CD4-positive, alpha-beta T cell treated with Interferon gamma for 1 hour (primary cell): ENCODE data around the gene RNASEH1.

Experiments
- DNase-seq: peaks from one replicate; pipeline ENCODE4 v3.0.0-alpha.2; 2020

RNASEH1 gene

DNA sequence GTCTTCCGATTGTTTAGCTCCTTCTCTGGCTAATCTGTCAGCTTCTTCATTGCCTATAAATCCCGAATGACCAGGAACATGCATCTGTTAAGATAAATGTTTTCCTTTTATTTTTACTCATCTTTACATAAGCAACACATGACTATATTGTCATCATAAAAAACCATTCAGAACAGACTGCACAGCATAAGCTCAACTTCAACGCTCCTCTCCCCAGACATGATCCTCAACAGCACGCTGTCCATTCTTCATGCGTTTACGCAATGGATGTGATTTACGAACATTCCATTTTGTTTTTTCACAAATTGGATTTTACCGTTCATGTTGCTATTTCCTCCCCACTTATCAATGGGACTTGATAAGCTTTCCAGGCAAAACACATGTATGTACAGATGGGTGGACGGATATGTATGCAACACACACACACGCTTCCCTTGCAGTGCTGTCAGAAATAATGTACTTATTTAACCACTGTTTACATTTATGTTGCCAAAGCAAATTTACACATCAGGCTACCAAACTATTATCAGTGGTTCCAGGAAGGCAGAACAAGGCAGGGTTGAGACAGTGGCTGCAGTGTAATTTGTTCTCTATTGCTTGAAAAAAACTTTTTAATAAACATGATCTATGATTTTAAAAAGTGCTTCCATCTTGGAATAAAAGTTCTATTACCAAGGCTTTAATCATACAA, 12.2 kb downstream of the RNASEH1 start:
- no peak for DNase-seq

- DNase-seq, result no peak
These were observed 15.0 kb downstream of the RNASEH1 start for GRCh38 chr2:3543023-3543683.

DNA sequence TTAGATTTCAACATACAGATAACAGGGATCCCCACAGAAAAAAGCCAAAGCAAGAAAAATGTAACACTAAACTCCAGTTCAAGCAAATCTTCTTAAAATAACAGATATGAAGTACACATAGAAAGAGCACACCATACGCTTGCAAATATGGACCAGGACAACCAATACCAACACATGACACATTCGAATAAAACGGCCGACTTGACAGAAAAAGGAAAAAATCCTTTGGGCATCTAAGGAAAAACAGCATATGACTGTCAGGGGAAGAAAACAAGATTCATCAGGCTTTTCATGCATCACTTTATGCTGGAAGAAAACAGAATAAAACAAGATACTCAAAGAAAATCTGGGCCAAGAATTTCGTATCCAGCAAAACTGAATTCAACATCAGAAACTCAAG, 16.0 kb downstream of the RNASEH1 start:
- no peak for DNase-seq

DNA sequence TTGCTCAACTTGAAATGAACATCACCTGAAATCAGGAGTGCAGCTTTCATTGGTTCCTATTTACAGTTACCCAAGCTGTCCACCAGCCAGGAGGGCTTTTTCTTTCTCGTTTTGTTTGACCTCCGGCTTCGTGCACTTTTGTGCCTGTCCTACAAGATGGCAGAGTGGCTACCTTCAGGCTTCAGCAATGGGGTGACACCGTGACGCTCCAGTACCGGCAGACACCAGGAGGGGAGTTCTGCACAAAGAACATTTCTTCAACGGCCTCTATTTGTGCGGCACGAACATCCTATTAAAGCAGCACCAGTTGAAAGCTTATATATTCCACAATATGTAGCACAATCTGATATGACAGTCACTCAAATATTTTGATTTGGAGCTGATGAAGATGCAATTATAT, 18.3 kb downstream of the RNASEH1 start:
- no peak for DNase-seq

DNA sequence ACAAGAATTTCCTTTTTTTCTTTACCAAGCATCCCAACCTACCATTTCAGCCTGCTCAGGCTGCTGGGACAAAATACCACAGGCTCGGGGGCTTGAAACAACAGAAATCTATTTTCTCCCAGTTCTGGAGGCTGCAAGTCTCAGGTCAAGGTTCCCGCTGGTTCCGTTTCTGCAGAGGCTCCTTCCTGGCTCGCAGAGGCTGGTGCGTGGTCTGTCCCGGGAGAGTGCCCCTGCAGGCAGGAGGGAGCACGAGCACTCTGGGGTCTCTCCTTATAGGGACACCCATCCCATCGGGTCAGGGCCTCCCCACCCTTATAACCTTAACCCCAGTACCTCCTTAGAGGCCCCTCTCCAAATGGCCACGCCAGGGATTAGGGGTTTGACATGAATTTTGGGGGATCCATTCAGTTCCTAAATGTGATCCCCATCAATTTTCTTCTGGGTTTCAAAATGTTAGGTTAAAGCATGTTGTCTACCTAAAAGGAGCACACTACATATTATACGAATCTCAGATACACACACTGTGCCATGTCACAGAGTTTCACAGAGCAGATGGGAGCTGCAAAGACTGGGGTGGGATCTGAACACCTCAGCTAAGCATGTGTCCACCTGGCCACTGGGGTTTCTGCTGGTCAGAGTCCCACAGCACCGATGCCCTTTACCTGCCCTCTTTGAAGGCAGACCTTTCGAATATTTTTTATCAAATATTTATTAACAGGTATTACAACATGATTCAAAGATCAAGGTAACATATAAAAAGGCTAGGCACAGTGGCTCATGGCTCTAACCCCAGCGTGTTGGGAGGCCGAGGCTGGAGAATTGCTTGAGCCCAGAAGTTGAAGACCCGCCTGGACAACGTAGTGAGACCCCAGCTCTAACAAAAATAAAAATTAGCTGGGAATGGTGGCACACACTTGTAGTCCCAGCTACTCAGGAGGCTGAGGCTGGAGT, 21.2 kb downstream of the RNASEH1 start:
- DNase-seq, result no peak

- no peak for DNase-seq
These were observed 22.1 kb downstream of the RNASEH1 start for GRCh38 chr2:3535794-3536681.

- DNase-seq, result no peak
These were observed 22.7 kb downstream of the RNASEH1 start for GRCh38 chr2:3535467-3535793.

- DNase-seq, result no peak
These were observed 23.8 kb downstream of the RNASEH1 start for GRCh38 chr2:3534251-3534814.

DNA sequence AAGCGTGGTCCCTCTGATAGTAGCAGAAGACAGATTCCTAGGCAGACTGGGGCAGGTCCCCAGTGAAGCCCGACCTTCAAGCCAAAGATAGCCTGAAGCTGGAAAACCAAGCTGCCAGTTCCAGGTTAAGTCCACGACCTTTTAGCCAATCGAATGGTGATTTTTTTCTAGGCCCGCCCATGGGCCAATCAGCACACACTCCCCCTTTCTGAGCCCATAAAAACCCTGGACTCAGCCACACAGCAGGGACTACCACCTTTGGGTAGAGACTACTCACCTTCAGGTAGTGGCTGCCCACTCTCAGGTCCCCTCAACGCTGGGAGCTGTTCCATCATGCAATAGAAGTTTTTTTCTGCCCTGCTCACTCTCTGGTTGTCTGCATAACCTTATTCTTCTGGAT, 24.3 kb downstream of the RNASEH1 start:
- DNase-seq, result no peak

- no peak for DNase-seq
These were observed 25.2 kb downstream of the RNASEH1 start for GRCh38 chr2:3532941-3533340.

DNA sequence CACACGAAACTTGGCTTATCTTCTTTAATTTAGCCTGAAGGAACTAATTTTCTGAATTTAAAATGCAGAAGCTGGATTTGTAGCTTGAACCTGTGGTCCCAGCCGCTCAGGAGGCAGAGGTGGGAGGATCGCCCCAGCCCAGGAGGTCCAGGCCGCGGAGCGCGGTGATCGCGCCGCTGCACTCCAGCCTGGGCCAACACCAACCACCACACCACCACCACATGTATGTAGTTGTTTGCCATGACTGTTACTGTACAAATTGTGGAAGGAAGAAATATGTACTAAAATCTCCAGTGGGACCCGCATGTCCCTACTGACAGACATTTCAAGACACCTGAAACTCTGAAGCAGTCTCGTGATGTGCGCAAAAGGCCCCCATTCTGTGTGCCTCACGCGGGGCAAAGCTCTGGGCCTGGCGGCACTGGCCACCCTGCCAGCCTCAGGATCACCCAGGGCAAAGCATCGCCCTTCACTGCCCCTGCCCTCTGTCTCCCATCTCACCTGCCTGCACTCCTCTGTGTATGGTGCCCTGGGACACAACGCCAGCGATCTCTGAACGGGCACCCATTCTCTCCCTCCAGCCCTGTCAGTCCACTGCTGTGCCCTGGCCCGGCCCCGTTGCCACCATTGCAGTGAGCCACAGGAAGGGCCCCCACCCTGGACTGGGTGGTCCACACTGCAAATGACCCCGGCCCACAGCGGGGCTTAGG, 28.7 kb downstream of the RNASEH1 start:
- no peak for DNase-seq

- DNase-seq, result no peak
These were observed 30.0 kb downstream of the RNASEH1 start for GRCh38 chr2:3527886-3528785.

DNA sequence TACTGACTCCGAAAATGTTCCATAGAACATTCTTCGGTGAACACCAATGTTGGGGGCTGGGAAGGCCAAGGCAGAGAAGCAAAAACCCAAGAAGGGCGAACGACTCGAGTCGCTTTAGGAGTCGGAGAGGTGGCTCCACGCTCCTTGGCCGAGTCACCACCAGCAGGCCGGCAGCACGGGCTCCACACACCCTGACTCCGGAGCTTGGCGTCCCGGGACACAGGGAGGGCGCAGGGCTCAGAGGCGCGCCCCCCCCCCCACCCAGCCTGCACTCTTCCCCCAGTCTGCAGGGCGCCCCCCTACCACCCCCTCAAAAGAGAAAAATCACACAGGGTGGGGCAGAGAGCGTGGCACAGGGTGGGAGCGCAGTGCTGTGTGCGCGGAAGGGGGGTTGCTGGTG, 31.3 kb downstream of the RNASEH1 start:
- DNase-seq, result no peak

GRCh38 chr2:3523551-3524041, 34.5 kb downstream of the RNASEH1 start:
- no peak for DNase-seq

GRCh38 chr2:3522961-3523421, 35.1 kb downstream of the RNASEH1 start:
- DNase-seq, result no peak

DNA sequence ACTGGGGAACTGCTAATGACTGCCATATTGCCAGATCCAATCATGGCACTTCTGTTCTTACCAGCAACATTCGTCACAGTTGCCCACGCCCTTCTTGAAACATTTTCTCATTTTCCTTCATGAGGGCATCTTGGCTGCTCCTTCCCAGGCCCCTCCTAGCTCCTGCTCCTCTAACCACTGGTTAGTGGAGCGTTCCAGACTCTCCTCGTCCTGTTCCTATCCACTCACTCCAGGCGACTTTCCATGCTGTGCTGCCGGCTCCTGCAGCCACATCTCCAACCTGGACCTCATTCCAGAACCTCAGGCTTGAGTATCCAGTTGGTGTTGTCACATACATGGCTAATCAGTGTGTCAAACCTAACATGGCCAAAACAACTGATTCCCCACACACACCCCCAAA, 37.5 kb downstream of the RNASEH1 start:
- DNase-seq, result no peak

- DNase-seq, result peak; percentile 73
These were observed 38.6 kb downstream of the RNASEH1 start, which contains the start of gene ADI1 for GRCh38 chr2:3519255-3520205. TSS of gene ADI1 (minus strand) at chr2:3519531. CDS start at chr2:3519487, 44 bp downstream.

- DNase-seq, result peak; percentile 99
These were observed 39.5 kb downstream of the RNASEH1 start for GRCh38 chr2:3518496-3519254.
